IPS-20b (cell line): Measurements from ENCODE around the gene CDC37L1.
"Not testable (repeated sequence)": the region's sequence is repeated elsewhere in the genome, so short reads cannot be mapped to it uniquely, and the experiment has no call there.

Source experiments
- H3K27ac ChIP-seq: one replicate; pipeline ENCODE4 v1.5.1; 2013; ENCODE audit warnings: low read length
- H3K27me3 ChIP-seq: 2 replicates; pipeline ENCODE4 v1.6.1; 2013; ENCODE audit warnings: mild to moderate bottlenecking, low read length, inconsistent platforms; ENCODE audit not compliant: insufficient read depth
- H3K36me3 ChIP-seq: 2 replicates; pipeline ENCODE4 v1.6.1; 2013; ENCODE audit warnings: low read depth, mild to moderate bottlenecking, inconsistent platforms, low read length, moderate library complexity; ENCODE audit not compliant: insufficient read depth
- H3K4me1 ChIP-seq: 2 replicates; pipeline ENCODE4 v1.6.1; 2013; ENCODE audit warnings: mild to moderate bottlenecking, control low read depth, inconsistent platforms, low read length, moderate library complexity; ENCODE audit not compliant: insufficient read depth
- H3K4me3 ChIP-seq: 2 replicates; pipeline ENCODE4 v1.5.1; 2013; ENCODE audit warnings: mild to moderate bottlenecking, low read length, inconsistent platforms
- H3K9ac ChIP-seq: 2 replicates; pipeline ENCODE4 v1.6.1; 2013; ENCODE audit warnings: low read depth, mild to moderate bottlenecking, inconsistent platforms, low read length, moderate library complexity
- H3K9me3 ChIP-seq: 2 replicates; pipeline ENCODE4 v1.6.1; 2013; ENCODE audit warnings: mild to moderate bottlenecking, low read depth, low read length, inconsistent platforms; ENCODE audit not compliant: insufficient read depth

CDC37L1 gene

GRCh38 chr9:4679268-4680172 is at the start of gene CDC37L1:
TSS of gene CDC37L1 (plus strand) at chr9:4679569. CDS start at chr9:4679768, 199 bp downstream.
- H3K27me3 ChIP-seq = no peaks in the 10 kb centered on the region

GRCh38 chr9:4630836-4631235 is 48.5 kb upstream of the CDC37L1 start:
- Histone ChIP-seq H3K9me3 (no peaks in the 10 kb centered on the region), H3K27ac (no peak overlapping the region), H3K36me3 (no peaks in the 10 kb centered on the region), H3K4me1 (peaks cover 9% of the 10 kb centered on the region), H3K27me3 (no peaks in the 10 kb centered on the region), H3K9ac (no peak overlapping the region), H3K4me3 (no peak overlapping the region)

More at GRCh38 chr9:4679268-4680172, at the start of gene CDC37L1:
- H3K36me3 ChIP-seq = no peaks in the 10 kb centered on the region; the same call in 1 of the 2 replicates
- peak within 1 kb of the TSS; percentile 96 for H3K27ac ChIP-seq
- H3K4me1 ChIP-seq = peaks cover 15% of the 10 kb centered on the region; the same call in 1 of the 2 replicates
- H3K4me3 ChIP-seq = peak within 1 kb of the TSS; percentile 91
- H3K9me3 ChIP-seq = no peaks in the 10 kb centered on the region
- H3K9ac ChIP-seq = peak within 1 kb of the TSS; percentile 99

- H3K4me1 ChIP-seq = no peaks in the 10 kb centered on the region
- no peaks in the 10 kb centered on the region for H3K9me3 ChIP-seq
These were observed 40.4 kb upstream of the CDC37L1 start for GRCh38 chr9:4638968-4639367.

GRCh38 chr9:4639420-4639819 is 39.9 kb upstream of the CDC37L1 start:
- no peaks in the 10 kb centered on the region for H3K36me3 ChIP-seq
- H3K27me3 ChIP-seq = no peaks in the 10 kb centered on the region
- no peak overlapping the region for H3K4me3 ChIP-seq
- no peaks in the 10 kb centered on the region for H3K4me1 ChIP-seq
- no peak overlapping the region for H3K27ac ChIP-seq
- no peak overlapping the region for H3K9ac ChIP-seq
- H3K9me3 ChIP-seq = no peaks in the 10 kb centered on the region

More at GRCh38 chr9:4638968-4639367, 40.4 kb upstream of the CDC37L1 start:
- Histone ChIP-seq H3K9ac (no peak overlapping the region), H3K27me3 (no peaks in the 10 kb centered on the region), H3K27ac (no peak overlapping the region), H3K36me3 (no peaks in the 10 kb centered on the region), H3K4me3 (no peak overlapping the region)

GRCh38 chr9:4640027-4640426 is 39.3 kb upstream of the CDC37L1 start:
- H3K36me3 ChIP-seq = no peaks in the 10 kb centered on the region
- no peak overlapping the region for H3K27ac ChIP-seq
- H3K9me3 ChIP-seq = no peaks in the 10 kb centered on the region
- H3K4me3 ChIP-seq = no peak overlapping the region
- no peak overlapping the region for H3K9ac ChIP-seq
- H3K4me1 ChIP-seq = no peaks in the 10 kb centered on the region
- no peaks in the 10 kb centered on the region for H3K27me3 ChIP-seq

GRCh38 chr9:4642351-4642750 is 37.0 kb upstream of the CDC37L1 start:
- no peaks in the 10 kb centered on the region for H3K4me1 ChIP-seq
- H3K4me3 ChIP-seq = no peak overlapping the region
- H3K9ac ChIP-seq = no peak overlapping the region
- H3K27me3 ChIP-seq = no peaks in the 10 kb centered on the region
- no peak overlapping the region for H3K27ac ChIP-seq
- no peaks in the 10 kb centered on the region for H3K9me3 ChIP-seq
- no peaks in the 10 kb centered on the region for H3K36me3 ChIP-seq

GRCh38 chr9:4654084-4654483 is 25.3 kb upstream of the CDC37L1 start:
- Histone ChIP-seq H3K9ac (no peak overlapping the region), H3K4me3 (no peak overlapping the region), H3K27ac (no peak overlapping the region), H3K36me3 (no peaks in the 10 kb centered on the region), H3K9me3 (no peaks in the 10 kb centered on the region), H3K4me1 (peaks cover 8% of the 10 kb centered on the region; the same call in 1 of the 2 replicates), H3K27me3 (no peaks in the 10 kb centered on the region)

GRCh38 chr9:4654538-4654937 is 24.8 kb upstream of the CDC37L1 start:
- H3K27me3 ChIP-seq = no peaks in the 10 kb centered on the region
- H3K4me3 ChIP-seq = no peak overlapping the region
- H3K9me3 ChIP-seq = no peaks in the 10 kb centered on the region
- H3K27ac ChIP-seq = no peak overlapping the region
- H3K4me1 ChIP-seq = peaks cover 8% of the 10 kb centered on the region; the same call in 1 of the 2 replicates
- no peak overlapping the region for H3K9ac ChIP-seq
- H3K36me3 ChIP-seq = no peaks in the 10 kb centered on the region

- not testable (repeated sequence) for H3K27ac ChIP-seq, H3K4me3 ChIP-seq, H3K27me3 ChIP-seq, H3K9ac ChIP-seq, H3K36me3 ChIP-seq, H3K9me3 ChIP-seq
- peaks cover 11% of the 10 kb centered on the region; the same call in 1 of the 2 replicates for H3K4me1 ChIP-seq
These were observed 23.2 kb upstream of the CDC37L1 start for GRCh38 chr9:4656196-4656595.

GRCh38 chr9:4656621-4657020 is 22.7 kb upstream of the CDC37L1 start:
- H3K9ac ChIP-seq = no peak overlapping the region
- H3K9me3 ChIP-seq = no peaks in the 10 kb centered on the region
- no peaks in the 10 kb centered on the region for H3K36me3 ChIP-seq
- H3K27ac ChIP-seq = no peak overlapping the region
- peaks cover 14% of the 10 kb centered on the region; the same call in 1 of the 2 replicates for H3K4me1 ChIP-seq
- H3K27me3 ChIP-seq = no peaks in the 10 kb centered on the region
- no peak overlapping the region for H3K4me3 ChIP-seq

GRCh38 chr9:4657426-4658159 is 21.8 kb upstream of the CDC37L1 start:
- Histone ChIP-seq H3K27ac (no peak overlapping the region), H3K9ac (no peak overlapping the region), H3K36me3 (no peaks in the 10 kb centered on the region), H3K9me3 (no peaks in the 10 kb centered on the region), H3K4me1 (peaks cover 14% of the 10 kb centered on the region; the same call in 1 of the 2 replicates), H3K27me3 (no peaks in the 10 kb centered on the region), H3K4me3 (no peak overlapping the region)
